NCI-H146 treated with DMSO at 0.1 percent for 48 hours (cell line): ENCODE data around the gene OR6X1.

Source experiments
- DNase-seq: peaks from one replicate; lab custom pipeline; 2025; ENCODE audit not compliant: unreplicated experiment; lab: John Stamatoyannopoulos, UW

The OR6X1 gene

GRCh38 chr11:123754101-123754568 lies at the start of gene OR6X1:
Gene OR6X1, minus strand, starts transcription at chr11:123754518. Its CDS starts 0 bp downstream, at chr11:123754518.
- no peak for DNase-seq

DNA sequence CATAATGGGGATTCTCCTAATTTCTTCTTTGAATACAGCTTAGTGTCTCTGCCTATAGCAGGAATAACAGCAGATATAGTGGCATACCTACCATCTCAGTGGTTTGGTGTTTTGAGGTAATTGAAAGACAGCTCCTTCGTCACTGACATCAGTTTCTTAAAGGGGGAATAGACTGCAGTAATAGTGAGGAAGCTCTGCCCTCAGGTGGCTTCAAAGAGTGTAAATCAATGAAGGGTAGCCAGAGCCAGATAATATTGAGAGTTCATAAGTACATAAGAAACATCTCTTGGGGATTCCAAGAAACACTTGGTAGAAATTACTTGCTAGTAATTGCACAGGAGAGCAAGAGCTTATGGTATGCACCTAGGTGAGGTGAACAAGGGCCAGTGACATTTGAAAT lies 47.4 kb upstream of the OR6X1 start:
- no peak for DNase-seq

DNA sequence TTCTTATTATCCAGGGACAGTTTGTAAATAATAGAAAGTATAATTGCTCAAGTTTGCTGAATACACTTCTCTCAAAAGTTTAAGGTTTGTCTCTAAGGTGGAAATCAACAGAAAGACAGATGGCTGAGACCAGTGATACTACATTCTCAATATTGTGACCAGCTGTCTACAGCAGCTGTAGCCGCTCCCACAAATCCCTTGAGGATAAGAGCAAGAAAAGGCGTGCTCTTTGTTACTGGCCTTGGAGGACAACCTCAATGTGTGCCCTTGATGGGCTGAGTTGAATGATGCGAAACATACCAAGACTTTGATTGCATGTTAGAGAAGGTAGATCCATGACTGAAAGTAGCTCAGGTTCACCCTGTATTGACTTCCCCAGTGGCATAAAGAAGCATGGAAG lies 45.7 kb upstream of the OR6X1 start:
- no peak for DNase-seq

GRCh38 chr11:123799438-123799837 lies 45.1 kb upstream of the OR6X1 start:
- DNase-seq = no peak

DNA sequence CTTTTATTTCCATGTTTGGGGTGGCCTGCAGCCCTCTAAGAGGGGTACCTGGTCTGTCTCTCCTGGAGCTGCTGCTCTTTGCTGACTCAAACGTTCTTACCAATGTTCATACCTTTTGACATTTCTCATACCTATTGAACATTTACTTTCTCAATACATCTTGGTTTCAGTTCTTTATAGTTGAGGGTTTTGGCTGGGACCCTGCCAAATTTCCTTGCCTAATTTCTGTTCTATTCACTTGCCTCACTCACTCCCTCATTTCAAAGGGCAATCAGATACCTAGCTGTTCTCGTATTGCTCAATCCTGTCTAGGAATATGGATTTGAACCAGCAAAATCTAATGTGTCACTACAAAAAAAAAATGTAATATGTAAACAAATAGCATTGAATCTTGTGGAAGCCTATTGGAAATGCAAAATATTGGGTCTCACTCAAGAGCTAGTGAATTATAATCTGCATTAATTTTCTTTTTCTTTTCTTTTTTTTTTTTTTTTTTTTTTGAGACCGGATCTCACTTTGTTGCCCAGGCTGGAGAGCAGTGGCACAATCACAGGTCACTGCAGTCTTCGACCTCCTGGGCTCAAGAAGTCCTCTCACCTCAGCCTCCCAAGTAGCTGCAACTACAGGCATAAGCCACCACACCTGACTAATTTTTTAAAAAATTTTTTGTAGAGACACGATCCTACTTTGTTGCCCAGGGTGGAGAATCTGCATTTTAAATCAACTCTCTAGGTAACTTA lies 44.4 kb upstream of the OR6X1 start:
- no peak for DNase-seq

DNA sequence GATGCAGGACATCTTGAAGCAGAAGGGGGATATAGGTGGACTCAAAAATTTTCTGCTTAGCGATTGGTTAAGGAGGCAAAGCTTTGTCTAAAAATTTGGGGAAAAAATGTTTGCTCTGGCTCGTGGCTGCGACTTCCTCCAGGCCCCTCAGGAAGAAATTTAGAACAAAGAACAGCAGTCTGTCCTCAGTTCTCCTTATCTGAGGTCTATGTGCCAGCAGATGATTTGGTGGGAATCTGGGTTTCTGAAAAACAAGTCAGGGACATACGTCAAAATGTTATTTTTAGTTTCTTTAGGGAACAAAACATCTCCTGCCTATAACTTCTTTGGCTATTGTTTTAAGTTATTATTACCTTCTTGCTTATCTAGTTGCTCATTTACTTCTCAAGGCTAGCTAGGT lies 43.8 kb upstream of the OR6X1 start:
- no peak for DNase-seq

- DNase-seq = no peak
Measured at GRCh38 chr11:123797541-123797940, 43.2 kb upstream of the OR6X1 start.

GRCh38 chr11:123797114-123797513 lies 42.8 kb upstream of the OR6X1 start:
- DNase-seq = no peak

- no peak for DNase-seq
Measured at GRCh38 chr11:123796226-123796625, 41.9 kb upstream of the OR6X1 start.

- DNase-seq = no peak
Measured at GRCh38 chr11:123783536-123783935, 29.2 kb upstream of the OR6X1 start.

GRCh38 chr11:123778511-123778910 lies 24.2 kb upstream of the OR6X1 start:
- DNase-seq = no peak

DNA sequence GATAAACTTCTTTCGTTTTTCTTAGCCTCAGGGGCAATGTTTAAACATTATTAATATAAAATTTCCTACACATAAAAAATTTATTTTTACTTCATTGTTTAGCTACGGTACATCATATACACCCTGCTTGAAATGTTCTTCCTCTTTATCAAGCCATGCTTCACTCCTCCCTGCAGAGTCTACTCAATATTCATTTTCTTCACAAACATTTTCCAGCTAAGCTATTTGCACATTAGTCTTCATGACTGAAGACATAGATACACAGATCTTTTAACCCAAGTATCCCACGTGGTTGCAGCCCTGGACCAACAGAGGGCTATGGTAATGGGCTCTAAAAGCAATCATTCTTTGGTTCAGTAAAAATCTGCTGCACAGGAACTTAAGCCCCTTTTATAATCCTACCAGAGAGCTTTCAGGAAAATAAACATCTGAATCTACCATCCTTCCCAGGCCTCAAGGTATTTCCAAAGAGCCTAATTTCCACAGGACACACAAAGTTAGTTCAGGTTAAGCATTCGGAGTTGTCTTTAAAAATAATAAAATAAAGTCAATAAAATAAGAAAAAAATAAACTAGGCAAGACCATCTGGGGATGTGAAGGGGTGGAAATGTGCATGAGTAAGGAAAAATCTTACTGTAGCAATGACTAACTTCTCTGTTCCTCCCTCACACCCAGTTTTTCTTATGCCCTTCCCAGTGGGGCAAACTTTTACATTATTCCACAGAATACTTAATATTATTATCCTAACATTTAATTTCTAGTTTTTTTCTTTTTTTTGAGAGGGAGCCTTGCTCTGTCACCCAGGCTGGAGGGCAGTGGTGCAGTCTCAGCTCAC lies 21.6 kb upstream of the OR6X1 start:
- no peak for DNase-seq

DNA sequence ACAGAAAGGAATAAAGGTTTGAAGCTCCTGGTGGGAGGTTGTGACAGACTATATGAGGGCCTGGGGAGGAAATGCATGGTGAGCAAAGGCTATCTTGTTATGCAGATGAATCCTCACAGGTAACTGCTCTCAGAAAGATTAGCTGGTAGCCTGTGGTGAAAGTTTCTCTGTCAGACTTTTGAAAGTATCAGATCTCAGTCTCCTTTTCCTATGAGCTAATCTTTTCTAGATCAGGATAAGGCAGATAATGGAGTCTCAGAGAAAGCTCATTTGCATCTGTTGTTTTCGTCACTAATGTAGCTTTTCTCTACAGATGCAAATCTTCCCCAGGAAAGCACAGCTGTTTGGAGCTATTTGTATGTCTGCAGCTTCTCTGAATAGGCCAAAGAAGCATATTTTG lies 21.0 kb upstream of the OR6X1 start:
- DNase-seq = no peak

GRCh38 chr11:123773959-123774358 lies 19.6 kb upstream of the OR6X1 start:
- DNase-seq = no peak

DNA sequence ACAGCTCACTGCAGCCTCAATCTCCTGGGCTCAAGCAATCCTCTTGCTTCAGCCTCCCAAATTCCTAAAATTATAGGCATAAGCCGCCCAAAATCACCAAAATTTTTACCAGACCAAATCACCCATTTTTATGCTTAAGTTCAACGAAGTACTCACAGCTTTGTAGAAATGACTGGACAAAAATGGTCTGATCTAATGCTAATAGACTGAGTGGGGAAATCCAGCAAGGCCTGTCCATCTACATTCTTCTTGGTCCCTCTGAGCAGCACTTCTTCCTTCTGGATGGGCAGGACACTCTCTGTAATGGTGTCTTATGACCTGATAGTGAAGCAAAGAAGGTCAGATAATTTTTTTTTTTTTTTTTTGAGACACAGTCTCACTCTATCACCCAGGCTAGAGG lies 18.7 kb upstream of the OR6X1 start:
- no peak for DNase-seq

GRCh38 chr11:123771664-123772063 lies 17.3 kb upstream of the OR6X1 start:
- DNase-seq = no peak

DNA sequence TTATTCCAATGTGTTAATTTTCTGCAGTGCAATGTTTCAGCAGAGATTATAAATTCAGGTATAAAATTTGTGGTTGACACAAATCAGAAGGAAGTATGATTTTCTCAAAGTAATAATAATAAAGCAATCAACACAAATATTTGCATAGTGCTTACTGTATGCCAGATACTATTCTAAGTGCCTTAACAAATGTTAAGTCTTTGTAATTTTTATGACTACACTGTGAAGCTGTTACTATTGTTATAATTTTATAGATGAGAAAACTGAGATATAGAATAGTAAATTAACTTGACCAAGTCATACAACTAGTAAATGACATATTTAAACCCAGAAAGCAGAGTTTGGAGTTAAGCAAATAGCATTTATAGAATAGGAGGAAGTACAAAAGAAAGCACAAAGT lies 16.4 kb upstream of the OR6X1 start:
- no peak for DNase-seq

DNA sequence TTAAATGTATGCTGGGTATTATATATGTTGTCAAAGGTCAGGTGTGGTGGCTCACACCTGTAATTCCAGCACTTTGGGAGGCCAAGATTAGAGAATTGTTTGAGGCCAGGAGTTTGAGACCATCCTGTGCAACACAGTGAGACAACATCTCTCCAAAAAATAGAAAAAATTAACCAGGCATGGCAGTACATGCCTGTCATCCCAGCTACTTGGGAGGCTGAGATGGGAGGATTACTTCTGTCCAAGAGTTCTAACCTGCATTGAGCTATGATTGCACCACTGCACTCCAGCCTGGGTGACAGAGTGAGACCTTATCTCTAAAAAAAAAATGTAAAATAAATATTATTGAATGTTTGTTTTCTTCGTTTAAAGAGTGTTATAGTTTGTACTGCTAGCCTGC lies 11.3 kb upstream of the OR6X1 start:
- no peak for DNase-seq

DNA sequence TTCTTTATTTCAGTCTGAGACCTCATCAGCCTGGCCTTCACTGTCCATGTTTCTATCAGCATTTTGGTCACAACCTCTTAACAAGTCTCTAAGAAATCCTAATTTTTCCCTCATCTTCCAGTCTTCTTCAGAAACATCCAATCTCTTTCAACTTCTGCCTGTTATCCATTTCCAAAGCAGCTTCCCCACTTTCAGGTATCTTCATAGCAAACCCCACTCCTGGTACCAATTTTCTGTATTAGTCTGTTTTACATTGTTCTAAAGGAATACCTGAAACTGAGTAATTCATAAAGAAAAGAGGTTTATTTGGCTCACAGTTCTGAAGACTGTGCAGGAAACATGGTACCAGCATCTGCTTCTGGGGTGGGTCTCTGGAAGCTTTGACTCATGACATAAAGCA lies 8.1 kb upstream of the OR6X1 start:
- no peak for DNase-seq

DNA sequence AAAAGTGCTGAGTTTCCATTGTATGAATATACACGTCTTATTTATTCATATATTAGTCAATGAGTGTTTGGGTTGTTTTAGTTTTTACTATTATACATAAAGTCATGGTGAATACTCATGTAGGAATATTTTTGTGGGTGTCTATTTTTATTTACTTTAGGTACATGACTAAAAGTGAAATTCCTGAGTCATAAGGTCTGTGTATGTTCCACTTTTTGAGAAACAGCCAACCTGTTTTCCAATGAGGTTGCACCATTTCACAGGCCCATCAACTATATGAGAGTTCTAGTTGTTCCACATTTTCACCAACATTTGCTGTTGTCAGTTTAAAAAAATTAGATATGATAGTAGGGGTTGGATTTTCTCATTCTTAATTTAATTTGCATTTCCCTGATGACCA lies 6.6 kb upstream of the OR6X1 start:
- no peak for DNase-seq

DNA sequence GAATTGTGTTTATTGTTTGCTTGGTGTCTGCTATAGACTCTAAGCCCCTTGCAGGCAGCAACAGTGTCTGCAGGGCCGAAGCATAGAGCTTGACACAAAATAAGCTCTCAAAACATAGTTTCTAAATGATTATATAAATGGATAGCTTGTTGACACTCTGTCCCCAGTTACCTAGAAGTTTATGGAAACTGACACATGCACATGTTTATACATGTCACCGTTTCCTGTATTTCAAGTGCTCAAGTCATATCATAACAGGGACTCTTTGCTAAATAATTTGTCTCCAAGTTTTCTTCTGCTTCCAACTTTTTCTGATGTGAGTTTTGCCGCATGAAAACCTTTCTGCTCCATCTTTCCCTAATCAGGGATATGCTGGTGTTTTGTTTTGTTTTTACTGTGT lies 3.7 kb upstream of the OR6X1 start:
- DNase-seq = no peak

GRCh38 chr11:123755813-123756212 lies 1.5 kb upstream of the OR6X1 start:
- DNase-seq = no peak
